H9 (cell line): ENCODE results near the gene ZMAT5. TPM values are rescaled to one million over a fixed set of nuclear protein-coding genes. Genes with fewer than 3 reads are reported as not detected.
A peak's percentile ranks its signal among the peaks of the same experiment; 100 is the strongest.

Experiments used
- DNase-seq: peaks from one replicate; pipeline ENCODE4 v3.0.0-alpha.2; 2017
- H2AFZ ChIP-seq: one replicate; pipeline ENCODE4 v1.6.1; 2013; ENCODE audit warnings: mild to moderate bottlenecking, low read length, control low read depth, moderate library complexity
- H2AK5ac ChIP-seq: 2 replicates; pipeline ENCODE4 v1.6.1; 2013; ENCODE audit warnings: low read length, control low read depth, mixed read lengths; ENCODE audit not compliant: insufficient read length
- H2BK120ac ChIP-seq: one replicate; pipeline ENCODE4 v1.6.1; 2013; ENCODE audit warnings: low read depth, mild to moderate bottlenecking, low read length, control low read depth, inconsistent platforms; ENCODE audit not compliant: poor library complexity, severe bottlenecking
- H2BK12ac ChIP-seq: 2 replicates; pipeline ENCODE4 v1.6.1; 2013; ENCODE audit warnings: low read length, control low read depth, mixed read lengths, low read depth; ENCODE audit not compliant: insufficient read length
- H2BK15ac ChIP-seq: 2 replicates; pipeline ENCODE4 v1.6.1; 2013; ENCODE audit warnings: low read depth, low read length, control low read depth
- H2BK20ac ChIP-seq: one replicate; pipeline ENCODE4 v1.6.1; 2013; ENCODE audit warnings: low read depth, mild to moderate bottlenecking, low read length, control low read depth, inconsistent platforms; ENCODE audit not compliant: poor library complexity, severe bottlenecking
- H2BK5ac ChIP-seq: 2 replicates; pipeline ENCODE4 v1.6.1; 2013; ENCODE audit warnings: low read length, control low read depth, mixed read lengths; ENCODE audit not compliant: insufficient read length
- H3K14ac ChIP-seq: 2 replicates; pipeline ENCODE4 v1.6.1; 2013; ENCODE audit warnings: low read length, control low read depth; ENCODE audit not compliant: insufficient read depth
- H3K18ac ChIP-seq: 2 replicates; pipeline ENCODE4 v1.6.1; 2013; ENCODE audit warnings: low read depth, mild to moderate bottlenecking, mixed read lengths, low read length, control low read depth; ENCODE audit not compliant: insufficient read length
- H3K23ac ChIP-seq: 2 replicates; pipeline ENCODE4 v1.6.1; 2013; ENCODE audit warnings: low read length, control low read depth, mixed read lengths, low read depth; ENCODE audit not compliant: insufficient read length
- H3K23me2 ChIP-seq: 2 replicates; pipeline ENCODE4 v1.6.1; 2013; ENCODE audit warnings: low read depth, mild to moderate bottlenecking, mixed read lengths, low read length, control low read depth; ENCODE audit not compliant: insufficient read length, poor library complexity, severe bottlenecking
- H3K27ac ChIP-seq: 2 replicates; pipeline ENCODE4 v1.5.1; 2013; ENCODE audit warnings: low read length, control low read depth, mixed read lengths, low read depth; ENCODE audit not compliant: insufficient read length
- H3K27me3 ChIP-seq: 2 replicates; pipeline ENCODE4 v1.6.1; 2013; ENCODE audit warnings: low read length, control low read depth, inconsistent platforms; ENCODE audit not compliant: insufficient read depth
- H3K4ac ChIP-seq: 2 replicates; pipeline ENCODE4 v1.6.1; 2013; ENCODE audit warnings: low read depth, mild to moderate bottlenecking, control low read depth, inconsistent platforms, low read length, moderate library complexity
- H3K4me1 ChIP-seq: 2 replicates; pipeline ENCODE4 v1.6.1; 2013; ENCODE audit warnings: low read length, control low read depth, inconsistent platforms; ENCODE audit not compliant: insufficient read depth
- H3K4me2 ChIP-seq: 2 replicates; pipeline ENCODE4 v1.6.1; 2013; ENCODE audit warnings: low read length, control low read depth, mixed read lengths; ENCODE audit not compliant: insufficient read length, insufficient read depth
- H3K56ac ChIP-seq: 2 replicates; pipeline ENCODE4 v1.6.1; 2013; ENCODE audit warnings: low read depth, mild to moderate bottlenecking, mixed read lengths, low read length, control low read depth; ENCODE audit not compliant: insufficient read length
- H3K79me1 ChIP-seq: 2 replicates; pipeline ENCODE4 v1.6.1; 2013; ENCODE audit warnings: low read depth, mild to moderate bottlenecking, moderate library complexity, low read length, control low read depth, inconsistent platforms; ENCODE audit not compliant: insufficient read depth, poor library complexity, severe bottlenecking
- H3K79me2 ChIP-seq: 2 replicates; pipeline ENCODE4 v1.6.1; 2013; ENCODE audit warnings: low read length, control low read depth, inconsistent platforms; ENCODE audit not compliant: insufficient read depth
- H3K9ac ChIP-seq: 2 replicates; pipeline ENCODE4 v1.6.1; 2013; ENCODE audit warnings: low read length, control low read depth, mixed read lengths; ENCODE audit not compliant: insufficient read length; ENCODE audit errors: extremely low read depth
- H3K9me3 ChIP-seq: one replicate; pipeline ENCODE4 v1.6.1; 2013; ENCODE audit warnings: low read depth, low read length, inconsistent platforms; ENCODE audit not compliant: control insufficient read depth
- H3T11ph ChIP-seq: one replicate; pipeline ENCODE4 v1.6.1; 2013; ENCODE audit warnings: mild to moderate bottlenecking, low read length, control low read depth, inconsistent platforms
- H4K20me1 ChIP-seq: one replicate; pipeline ENCODE4 v1.6.1; 2013; ENCODE audit not compliant: control insufficient read depth, insufficient read length, insufficient read depth
- H4K5ac ChIP-seq: 2 replicates; pipeline ENCODE4 v1.6.1; 2013; ENCODE audit warnings: low read depth, mild to moderate bottlenecking, mixed read lengths, low read length, control low read depth; ENCODE audit not compliant: insufficient read length
- H4K8ac ChIP-seq: replicated peaks from 2 replicates; pipeline ENCODE4 v1.6.1; 2013; ENCODE audit warnings: low read length, control low read depth, mixed read lengths, low read depth; ENCODE audit not compliant: insufficient read length
- H4K91ac ChIP-seq: 2 replicates; pipeline ENCODE4 v1.6.1; 2013; ENCODE audit warnings: low read depth, mild to moderate bottlenecking, moderate library complexity, mixed read lengths, low read length, control low read depth; ENCODE audit not compliant: insufficient read length
- H3K27ac Mint-ChIP-seq, 3 experiments: 2 replicates in 2 of 3; 3 replicates in 1 of 3; pipeline ENCODE4 v1.8.0; 2020 to 2021; ENCODE audit warnings: mixed read lengths in 3 of 3, mild to moderate bottlenecking in 1 of 3, moderate library complexity in 1 of 3
- H3K27me3 Mint-ChIP-seq: 2 replicates; pipeline ENCODE4 v1.8.0; 2021; ENCODE audit warnings: low read depth, mild to moderate bottlenecking, moderate library complexity, mixed read lengths
- H3K36me3 Mint-ChIP-seq, 3 experiments: 2 replicates in 2 of 3; 3 replicates in 1 of 3; pipeline ENCODE4 v1.8.0; 2020 to 2021; ENCODE audit warnings: low read depth in 3 of 3, mixed read lengths in 3 of 3; ENCODE audit not compliant: insufficient read depth in 1 of 3
- H3K4me1 Mint-ChIP-seq, 2 experiments: 2 replicates each; pipeline ENCODE4 v1.8.0; 2020; ENCODE audit warnings: mixed read lengths in 2 of 2
- H3K4me3 Mint-ChIP-seq, 2 experiments: 2 replicates in 1 of 2; 3 replicates in 1 of 2; pipeline ENCODE4 v1.8.0; 2020 to 2021; ENCODE audit warnings: mild to moderate bottlenecking in 2 of 2, mixed read lengths in 2 of 2, moderate library complexity in 1 of 2
- H3K9me3 Mint-ChIP-seq, 2 experiments: 2 replicates in 1 of 2; 3 replicates in 1 of 2; pipeline ENCODE4 v1.8.0; 2020; ENCODE audit warnings: mild to moderate bottlenecking in 2 of 2, mixed read lengths in 2 of 2, moderate library complexity in 1 of 2
- WGBS: extraction: QIAGEN DNeasy Blood & Tissue Kit; methylation state at CpG from one replicate; pipeline ENCODE4 v1.1.7; 2013; ENCODE audit warnings: missing lambda C conversion rate, low lambda C conversion rate, mixed read lengths; ENCODE audit not compliant: insufficient read length; ENCODE audit errors: extremely low coverage; 5-methylcytosine and 5-hydroxymethylcytosine counted together
- total RNA-seq: library from RNA; stranded (reverse); gene quantifications from 2 replicates; pipeline ENCODE4 v1.2.1, GENCODE V29; 2021
- TF ChIP-seq, protein P1 (sequence below): fragments of 200-600 bp; sonication (generic); conservative IDR thresholded peaks from 3 replicates; pipeline ENCODE4 v1.8.0; 2021; ENCODE audit warnings: antibody characterized with exemption, mild to moderate bottlenecking

ZMAT5 gene
- total RNA-seq, 1 experiment from 2014 or later, result 13.9 TPM

DNA sequence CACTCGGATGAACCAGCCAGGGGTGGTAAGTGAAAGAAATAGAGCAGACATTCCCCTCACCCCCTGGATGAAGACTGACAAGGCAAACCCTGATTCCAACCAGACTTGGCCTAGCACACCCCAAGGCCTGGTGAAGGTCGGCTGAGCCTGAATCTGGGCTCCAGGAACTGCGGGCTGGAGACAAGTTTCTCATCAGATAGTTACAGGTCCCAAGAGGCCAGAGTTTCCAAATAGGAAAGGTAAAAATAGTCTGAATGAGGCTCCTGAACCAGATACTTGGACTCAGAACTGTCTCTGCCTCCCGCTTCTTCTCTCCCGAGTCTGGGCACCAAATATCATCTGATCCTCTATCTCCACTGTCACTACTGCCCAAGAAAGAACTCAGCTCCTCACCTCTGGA lies 7.8 kb downstream of the ZMAT5 start:
- Histone ChIP-seq H2AFZ (no peak overlapping the region), H3K18ac (no peak overlapping the region), H3K4me2 (no peak overlapping the region), H2AK5ac (no peak overlapping the region), H4K20me1 (no peaks in the 10 kb centered on the region), H2BK5ac (no peak overlapping the region), H2BK120ac (no peak overlapping the region), H3T11ph (no peak overlapping the region), H3K79me1 (no peaks in the 10 kb centered on the region), H3K4me1 (no peaks in the 10 kb centered on the region), H4K91ac (no peak overlapping the region), H4K8ac (no peak overlapping the region), H3K4ac (no peak overlapping the region), H3K14ac (no peak overlapping the region), H3K23me2 (no peaks in the 10 kb centered on the region), H3K79me2 (no peaks in the 10 kb centered on the region), H3K27me3 (no peaks in the 10 kb centered on the region), H2BK20ac (no peak overlapping the region), H3K9me3 (no peaks in the 10 kb centered on the region), H3K23ac (no peak overlapping the region), H4K5ac (no peak overlapping the region), H3K9ac (no peak overlapping the region), H3K56ac (no peak overlapping the region), H3K27ac (no peak overlapping the region), H2BK15ac (no peak overlapping the region), H2BK12ac (no peak overlapping the region)
- Mint-ChIP-seq H3K36me3 (no peaks in the 10 kb centered on the region), H3K9me3 (no peaks in the 10 kb centered on the region), H3K27me3 (no peaks in the 10 kb centered on the region), H3K4me1 (peaks cover 5 to 13% of the 10 kb centered on the region in 2 experiments), H3K4me3 (no peak overlapping the region), H3K27ac (peak overlapping the region in 1 of 3 experiments; percentile 18; a peak in 2 of 7 replicates)
- DNase-seq, result no peak
- WGBS, result no CpG with 5 or more reads among the region's 5 CpGs
- TF ChIP-seq, protein P1, sequence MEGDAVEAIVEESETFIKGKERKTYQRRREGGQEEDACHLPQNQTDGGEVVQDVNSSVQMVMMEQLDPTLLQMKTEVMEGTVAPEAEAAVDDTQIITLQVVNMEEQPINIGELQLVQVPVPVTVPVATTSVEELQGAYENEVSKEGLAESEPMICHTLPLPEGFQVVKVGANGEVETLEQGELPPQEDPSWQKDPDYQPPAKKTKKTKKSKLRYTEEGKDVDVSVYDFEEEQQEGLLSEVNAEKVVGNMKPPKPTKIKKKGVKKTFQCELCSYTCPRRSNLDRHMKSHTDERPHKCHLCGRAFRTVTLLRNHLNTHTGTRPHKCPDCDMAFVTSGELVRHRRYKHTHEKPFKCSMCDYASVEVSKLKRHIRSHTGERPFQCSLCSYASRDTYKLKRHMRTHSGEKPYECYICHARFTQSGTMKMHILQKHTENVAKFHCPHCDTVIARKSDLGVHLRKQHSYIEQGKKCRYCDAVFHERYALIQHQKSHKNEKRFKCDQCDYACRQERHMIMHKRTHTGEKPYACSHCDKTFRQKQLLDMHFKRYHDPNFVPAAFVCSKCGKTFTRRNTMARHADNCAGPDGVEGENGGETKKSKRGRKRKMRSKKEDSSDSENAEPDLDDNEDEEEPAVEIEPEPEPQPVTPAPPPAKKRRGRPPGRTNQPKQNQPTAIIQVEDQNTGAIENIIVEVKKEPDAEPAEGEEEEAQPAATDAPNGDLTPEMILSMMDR, result no peak
